ENCODE results near the gene DDX41.

DNA sequence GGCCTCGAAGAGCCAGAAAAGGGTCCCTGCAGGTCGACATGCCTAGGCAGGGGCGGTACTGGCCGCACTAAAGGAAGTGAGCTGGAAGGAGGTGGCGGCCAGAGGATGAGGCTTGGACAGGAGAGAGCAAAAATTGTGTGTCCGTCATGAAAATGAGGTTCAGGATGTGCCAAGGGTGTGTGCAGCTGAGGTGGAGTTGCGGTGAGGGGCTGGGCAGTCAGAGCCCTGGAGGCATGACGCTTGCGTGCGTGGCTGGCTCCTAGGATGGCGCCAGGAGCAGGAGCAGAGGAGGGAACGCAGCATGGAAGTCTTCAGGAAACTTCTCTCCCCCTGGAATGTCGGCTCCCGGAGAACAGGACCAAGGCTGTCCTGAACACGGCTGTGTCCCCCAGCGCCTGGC lies 13.9 kb downstream of the DDX41 start:
- TF ChIP-seq, protein P1, sequence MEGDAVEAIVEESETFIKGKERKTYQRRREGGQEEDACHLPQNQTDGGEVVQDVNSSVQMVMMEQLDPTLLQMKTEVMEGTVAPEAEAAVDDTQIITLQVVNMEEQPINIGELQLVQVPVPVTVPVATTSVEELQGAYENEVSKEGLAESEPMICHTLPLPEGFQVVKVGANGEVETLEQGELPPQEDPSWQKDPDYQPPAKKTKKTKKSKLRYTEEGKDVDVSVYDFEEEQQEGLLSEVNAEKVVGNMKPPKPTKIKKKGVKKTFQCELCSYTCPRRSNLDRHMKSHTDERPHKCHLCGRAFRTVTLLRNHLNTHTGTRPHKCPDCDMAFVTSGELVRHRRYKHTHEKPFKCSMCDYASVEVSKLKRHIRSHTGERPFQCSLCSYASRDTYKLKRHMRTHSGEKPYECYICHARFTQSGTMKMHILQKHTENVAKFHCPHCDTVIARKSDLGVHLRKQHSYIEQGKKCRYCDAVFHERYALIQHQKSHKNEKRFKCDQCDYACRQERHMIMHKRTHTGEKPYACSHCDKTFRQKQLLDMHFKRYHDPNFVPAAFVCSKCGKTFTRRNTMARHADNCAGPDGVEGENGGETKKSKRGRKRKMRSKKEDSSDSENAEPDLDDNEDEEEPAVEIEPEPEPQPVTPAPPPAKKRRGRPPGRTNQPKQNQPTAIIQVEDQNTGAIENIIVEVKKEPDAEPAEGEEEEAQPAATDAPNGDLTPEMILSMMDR (IDR thresholded peaks at IDR 0.05) = no peak
- TF ChIP-seq POLR2A (IDR thresholded peaks at IDR 0.05) = no peak

All from testis (tissue), 2 donors.